ENCODE data around the gene ABLIM3.
"Not testable (repeated sequence)": the region's sequence is repeated elsewhere in the genome, so short reads cannot be mapped to it uniquely, and the experiment has no call there.

The ABLIM3 gene

DNA sequence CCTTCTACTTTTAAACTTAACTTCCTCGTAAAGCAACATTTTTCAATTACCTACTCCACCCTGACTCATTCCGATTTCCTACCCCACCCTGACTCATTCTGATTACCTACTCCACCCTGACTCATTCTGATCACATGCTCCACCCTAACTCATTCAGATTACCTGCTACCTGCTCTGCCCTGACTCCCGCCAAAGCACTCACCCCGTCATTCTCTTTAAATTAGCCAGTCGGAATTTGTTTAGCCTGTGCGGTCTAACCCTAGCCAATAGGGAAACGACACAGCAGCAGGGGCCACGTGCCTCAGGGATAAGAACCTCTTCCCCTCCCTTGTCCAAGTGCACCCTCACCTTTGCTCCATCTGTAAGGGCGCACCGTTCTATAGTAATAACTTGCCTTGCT, 46.3 kb downstream of the ABLIM3 start:
- DNase-seq (ENCODE audit: low read depth in 3 of 3), result not testable (repeated sequence)

DNA sequence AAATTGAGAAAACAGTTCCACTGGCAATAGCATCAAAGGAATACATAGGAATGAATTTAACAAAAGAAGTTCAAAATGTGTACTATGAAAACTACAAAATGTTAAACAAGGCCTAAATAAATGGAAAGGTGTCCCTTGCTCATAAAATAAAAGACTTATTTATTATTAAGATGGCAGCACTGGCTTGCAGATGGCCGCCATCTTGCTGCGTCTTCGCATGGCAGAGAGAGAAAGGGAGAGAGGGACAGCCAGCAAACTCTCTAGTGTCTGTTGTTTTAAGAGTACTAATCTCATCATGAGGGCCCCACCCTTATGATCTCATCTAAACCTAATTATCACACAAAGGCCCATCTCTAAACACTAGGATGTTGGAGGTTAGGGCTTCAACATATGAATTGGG, 47.1 kb downstream of the ABLIM3 start:
- DNase-seq (ENCODE audit: low read depth in 3 of 3), result no peak

DNA sequence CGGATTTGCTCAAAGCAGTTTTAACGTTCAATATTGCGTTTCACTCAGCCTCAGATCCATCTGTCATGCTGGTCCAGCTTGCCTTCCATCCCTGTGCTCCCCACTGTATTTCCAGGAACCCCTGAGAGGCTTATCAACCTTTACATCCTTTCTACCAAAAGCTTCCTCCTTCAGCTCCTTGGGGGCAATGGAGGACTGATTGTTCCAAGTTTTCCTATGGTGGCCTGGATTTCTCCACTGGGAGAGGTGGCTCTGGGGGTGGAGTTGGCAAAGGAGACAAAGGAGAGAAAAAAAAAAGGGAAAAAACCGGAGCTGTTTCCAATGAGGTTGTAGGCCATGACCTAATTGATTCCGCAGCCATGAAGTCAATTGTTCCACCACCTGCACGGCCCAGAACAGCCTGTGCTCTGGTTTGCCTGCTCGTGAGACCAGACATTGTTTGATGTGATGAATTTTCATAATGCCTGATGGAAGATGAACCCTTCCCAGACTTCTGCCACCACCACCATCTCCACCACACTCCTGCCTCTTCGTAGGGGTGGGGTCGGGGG, 54.1 kb downstream of the ABLIM3 start:
- DNase-seq (ENCODE audit: low read depth in 3 of 3), result no peak

DNA sequence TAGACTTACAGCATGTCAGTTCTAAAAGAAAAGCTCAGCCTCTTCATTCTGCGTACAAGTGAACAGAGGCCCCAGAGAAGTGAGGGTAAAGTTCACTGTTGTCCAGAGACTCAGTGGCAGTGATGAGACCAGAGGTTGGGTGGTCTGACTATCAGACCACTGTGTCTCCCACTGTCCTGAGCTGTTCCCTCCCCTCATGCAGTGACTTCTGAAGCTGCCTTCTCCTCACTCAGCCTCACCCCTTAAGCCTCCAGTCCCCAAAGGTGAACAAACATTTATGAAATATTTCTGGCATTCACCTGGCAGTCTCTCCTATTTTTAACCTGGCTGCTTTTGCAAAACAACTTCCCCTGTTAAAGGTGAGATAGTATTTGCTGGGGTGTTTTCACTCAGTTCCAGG, 54.7 kb downstream of the ABLIM3 start:
- DNase-seq (ENCODE audit: low read depth in 3 of 3), result no peak

DNA sequence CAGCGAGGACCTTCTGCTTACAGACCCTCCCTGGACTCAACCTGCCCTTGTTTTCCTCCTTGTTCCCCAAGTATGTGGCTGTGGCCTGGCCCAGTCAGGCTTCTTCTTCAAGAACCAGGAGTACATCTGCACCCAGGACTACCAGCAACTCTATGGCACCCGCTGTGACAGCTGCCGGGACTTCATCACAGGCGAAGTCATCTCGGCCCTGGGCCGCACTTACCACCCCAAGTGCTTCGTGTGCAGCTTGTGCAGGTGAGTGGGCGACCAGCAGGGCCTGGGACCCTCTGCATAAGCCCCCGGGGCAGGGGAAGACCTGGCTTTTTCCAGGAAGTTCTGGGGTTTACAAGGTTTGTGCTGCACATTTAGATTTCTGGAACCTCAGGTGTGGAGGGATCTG, 56.9 kb downstream of the ABLIM3 start:
- no peak for DNase-seq (ENCODE audit: low read depth in 3 of 3)

DNA sequence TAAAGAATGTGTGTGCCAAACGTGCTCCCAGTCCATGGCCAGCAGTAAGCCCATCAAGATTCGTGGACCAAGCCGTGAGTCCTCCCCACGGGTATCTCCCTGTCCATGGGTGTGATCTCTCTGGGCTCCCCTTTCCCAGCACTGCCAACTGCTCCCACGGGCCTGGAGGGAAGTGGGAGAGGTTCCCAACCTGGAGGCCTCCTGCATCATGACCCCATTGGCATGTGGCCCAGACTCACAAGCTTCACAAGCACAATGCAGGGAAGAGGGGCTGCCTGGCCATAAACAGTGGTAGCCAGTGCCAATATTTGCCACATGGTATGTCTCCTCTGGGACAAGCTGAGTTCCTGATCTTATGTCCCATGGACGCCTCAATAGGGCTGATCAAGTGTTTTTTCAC, 59.1 kb downstream of the ABLIM3 start:
- no peak for DNase-seq (ENCODE audit: low read depth in 3 of 3)

DNA sequence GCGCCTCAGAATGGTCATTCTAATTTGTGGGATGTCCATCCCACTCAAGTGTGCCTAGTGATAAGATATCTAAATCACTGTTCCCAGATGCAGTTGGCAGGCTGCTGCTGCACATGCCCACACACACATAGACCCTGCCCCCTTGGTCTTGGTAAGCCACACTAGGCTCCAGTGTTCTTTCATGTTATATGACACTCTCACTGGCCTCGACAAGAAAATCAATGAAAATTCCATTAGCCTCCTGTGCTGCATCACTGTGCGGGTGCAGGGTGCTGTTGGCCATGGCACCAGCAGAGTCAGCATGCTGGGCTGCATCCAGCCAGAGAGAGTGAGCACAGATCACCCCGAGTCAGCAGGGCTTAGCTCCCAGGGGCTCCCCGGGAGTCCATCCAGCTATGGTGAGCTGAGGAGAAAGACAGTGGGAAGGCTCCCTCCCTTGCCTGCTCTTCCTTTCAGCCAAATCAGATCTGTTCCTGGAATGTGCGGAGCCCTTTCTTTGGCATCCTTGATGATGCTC, 59.9 kb downstream of the ABLIM3 start:
- DNase-seq (ENCODE audit: low read depth in 3 of 3), result no peak

DNA sequence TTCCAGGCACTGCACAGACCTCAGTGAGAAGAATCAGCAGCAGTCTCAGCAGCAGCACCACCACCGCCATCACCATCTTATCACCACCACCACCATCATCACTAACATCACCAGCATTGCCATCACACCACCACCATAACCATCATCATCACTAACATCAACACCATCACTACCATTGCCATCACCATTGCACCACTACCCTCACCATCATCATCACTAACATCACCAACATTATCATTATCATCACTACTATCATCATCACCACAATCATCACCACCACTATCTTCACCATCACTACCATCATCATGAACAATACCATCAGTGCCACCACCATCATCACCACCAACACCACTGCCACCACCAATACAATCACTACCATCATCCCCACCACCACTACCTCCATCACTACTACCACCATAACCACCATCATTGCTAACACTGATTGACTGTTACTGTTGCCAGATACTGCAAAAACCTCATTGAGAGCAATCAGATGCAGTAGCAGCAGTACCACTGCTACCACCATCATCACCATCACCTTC, 61.7 kb downstream of the ABLIM3 start:
- no peak for DNase-seq (ENCODE audit: low read depth in 3 of 3)

DNA sequence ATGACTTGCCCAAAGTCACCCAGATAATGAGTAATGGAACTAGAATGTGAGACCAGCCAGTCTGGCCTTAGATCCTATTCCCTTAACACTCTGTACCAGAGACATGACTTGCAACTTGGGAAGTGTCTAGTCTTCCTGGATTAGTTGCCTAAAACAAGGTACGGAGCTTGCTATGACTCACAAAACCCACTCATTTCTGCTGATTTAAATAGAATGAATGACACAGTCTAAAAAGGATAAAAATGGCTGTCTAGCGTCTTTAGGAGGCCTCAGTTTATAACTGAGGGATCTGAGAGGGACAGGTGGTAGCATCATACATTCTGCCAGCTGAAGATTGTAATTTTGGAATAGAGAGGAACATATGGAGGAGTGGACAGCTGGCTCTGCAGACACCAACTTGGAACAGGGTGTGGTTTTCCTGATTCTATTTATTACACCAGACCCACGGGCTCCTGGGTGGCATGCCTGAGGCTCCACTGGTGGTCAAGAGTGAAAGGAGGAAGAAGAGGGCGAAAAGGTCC, 62.7 kb downstream of the ABLIM3 start:
- DNase-seq (ENCODE audit: low read depth in 3 of 3), result no peak

DNA sequence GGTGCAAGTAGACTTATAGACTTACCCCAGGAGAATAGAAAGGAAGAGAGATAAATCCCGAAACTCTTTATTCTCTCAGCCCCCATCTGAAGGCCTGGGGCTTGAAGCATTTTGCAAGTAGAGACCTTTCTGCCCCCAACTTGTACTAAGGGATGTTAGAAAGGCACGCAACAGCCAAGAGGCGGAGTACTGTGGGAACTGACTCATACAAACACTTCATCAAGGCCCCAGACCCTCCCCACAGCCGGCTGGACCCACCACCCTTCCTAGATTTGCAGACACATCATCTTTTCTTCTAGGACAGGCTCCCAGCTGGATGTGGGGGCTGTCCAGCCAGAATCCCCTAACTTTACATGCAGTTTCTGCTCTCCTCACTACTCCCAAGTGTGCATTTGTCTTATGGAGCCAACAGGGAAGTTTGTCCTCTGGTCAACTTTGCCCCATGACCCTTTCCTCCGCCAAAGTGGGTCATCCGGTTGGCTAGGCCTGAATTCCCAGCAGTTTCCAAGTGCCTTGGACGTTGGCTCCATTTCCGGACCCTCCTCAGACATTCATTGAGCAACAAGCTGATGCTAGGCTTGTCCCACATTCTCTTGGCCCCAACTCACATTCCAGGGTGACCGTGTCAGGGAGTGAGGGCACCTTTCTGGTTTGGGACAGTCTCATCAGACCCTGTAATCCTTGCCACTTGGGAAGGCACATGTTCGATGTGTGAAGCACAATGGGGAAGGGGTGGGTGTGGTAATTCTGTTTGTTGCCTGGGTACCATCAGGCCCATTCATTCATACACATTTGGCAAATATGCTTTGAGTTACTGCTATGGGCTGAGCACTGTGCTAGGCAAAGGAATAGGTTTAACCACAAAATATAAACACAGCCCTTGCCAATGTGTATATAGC, 64.6 kb downstream of the ABLIM3 start:
- no peak for DNase-seq (ENCODE audit: low read depth in 3 of 3)

DNA sequence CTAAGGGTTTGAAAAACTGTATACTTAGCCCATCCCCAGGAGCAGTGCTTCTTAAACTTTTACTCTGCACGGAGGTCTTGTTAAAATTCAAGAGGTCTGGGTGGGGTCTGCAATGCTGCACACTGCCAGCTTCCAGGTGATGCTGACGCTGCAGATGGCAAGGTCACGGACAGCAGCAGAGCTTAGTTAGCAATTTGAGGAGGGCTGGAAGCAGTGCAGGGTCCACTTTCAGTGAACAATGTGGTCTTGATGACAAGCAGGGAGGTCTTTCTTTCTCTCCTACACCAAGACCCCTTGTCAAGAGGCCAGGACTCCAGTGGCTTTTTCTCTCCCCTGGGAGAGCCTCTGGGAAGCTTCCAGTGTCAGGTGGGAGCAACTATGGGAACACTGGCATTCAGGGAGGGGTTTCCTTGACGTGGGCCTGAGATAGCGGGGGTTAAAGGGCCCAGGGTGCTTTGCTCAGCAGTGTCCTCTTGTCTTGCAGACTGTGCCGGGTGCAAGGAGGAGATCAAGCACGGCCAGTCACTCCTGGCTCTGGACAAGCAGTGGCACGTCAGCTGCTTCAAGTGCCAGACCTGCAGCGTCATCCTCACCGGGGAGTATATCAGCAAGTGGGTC, 65.3 kb downstream of the ABLIM3 start:
- no peak for DNase-seq (ENCODE audit: low read depth in 3 of 3)

DNA sequence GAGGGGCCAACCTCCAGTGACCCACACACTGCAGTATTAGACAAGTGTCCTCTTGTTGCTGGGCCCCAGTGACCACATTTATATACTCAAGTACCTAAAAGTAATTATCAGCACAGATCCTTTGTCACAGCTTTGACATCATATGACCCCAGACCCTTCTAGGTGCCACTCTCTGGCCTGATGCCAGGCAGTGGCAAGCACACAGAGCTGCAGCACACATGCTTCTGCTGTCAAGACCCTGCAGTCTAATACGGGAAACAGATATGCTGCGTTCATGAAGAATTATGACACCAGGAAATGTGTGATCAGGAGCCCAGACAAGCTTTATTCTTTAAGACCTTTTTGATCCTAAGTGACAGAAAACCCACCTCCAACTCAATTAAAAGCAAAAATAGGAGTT, 66.5 kb downstream of the ABLIM3 start:
- no peak for DNase-seq (ENCODE audit: low read depth in 3 of 3)

DNA sequence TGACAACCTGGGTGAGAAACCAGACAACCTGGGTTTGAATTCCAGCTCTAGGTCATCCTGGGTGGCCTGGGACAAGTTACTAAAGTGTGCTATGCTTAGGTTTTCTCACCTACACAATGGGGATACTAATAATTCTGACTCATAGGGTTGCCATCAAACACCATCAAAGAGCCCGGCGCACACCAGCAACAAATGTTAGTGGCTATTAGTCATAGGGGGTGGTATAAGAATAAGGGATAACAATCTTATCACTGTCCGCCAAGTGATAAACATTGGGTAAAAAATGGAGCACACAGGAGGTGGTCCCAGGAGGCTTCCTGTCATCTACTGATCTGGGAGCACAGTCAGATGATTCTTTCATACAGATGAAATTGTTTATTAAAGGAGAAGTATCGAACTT, 68.9 kb downstream of the ABLIM3 start:
- no peak for DNase-seq (ENCODE audit: low read depth in 3 of 3)

DNA sequence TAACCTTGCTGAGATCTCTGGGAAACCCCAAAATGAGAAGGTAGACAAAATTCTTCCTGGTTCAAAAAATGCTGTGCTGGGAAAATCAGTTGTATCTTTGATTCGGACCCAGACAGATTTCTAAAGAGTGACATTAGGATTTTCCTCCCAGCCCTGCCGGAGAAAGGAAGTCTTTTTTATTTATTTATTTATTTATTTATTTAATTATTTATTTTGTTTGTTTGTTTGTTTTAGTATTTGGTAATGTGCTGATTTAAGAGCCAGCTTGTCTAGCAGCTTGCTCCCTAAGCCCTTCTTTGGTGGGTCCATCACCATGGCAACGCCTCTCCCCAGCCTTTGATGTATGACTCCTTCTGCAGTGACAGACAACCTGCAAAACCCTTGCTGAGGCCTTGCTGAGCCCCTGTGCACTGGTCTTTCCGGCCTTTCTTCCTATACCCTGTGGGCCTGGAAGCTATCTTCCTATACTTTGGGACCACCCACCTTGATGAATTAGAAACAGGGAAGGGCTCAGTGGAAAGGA, 69.7 kb downstream of the ABLIM3 start:
- no peak for DNase-seq (ENCODE audit: low read depth in 3 of 3)

DNA sequence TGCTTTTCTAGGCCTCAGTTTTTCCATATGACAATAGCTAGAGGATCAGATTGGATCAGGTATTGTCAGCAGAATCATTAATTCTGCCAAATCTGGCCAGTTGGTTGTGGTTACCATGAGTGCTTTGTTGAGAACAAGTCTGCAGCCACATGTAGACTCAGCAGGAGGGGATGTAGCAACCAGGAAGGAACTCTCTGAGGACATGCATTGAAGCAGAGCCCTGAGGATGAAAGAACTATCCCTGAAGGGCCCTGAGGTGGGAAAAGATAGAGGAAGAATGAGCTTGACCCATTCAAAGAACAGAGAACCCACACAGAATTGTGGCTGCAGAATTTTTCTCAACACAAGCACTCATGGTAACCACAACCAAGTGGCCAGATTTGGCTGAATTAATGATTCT, 70.3 kb downstream of the ABLIM3 start:
- no peak for DNase-seq (ENCODE audit: low read depth in 3 of 3)

DNA sequence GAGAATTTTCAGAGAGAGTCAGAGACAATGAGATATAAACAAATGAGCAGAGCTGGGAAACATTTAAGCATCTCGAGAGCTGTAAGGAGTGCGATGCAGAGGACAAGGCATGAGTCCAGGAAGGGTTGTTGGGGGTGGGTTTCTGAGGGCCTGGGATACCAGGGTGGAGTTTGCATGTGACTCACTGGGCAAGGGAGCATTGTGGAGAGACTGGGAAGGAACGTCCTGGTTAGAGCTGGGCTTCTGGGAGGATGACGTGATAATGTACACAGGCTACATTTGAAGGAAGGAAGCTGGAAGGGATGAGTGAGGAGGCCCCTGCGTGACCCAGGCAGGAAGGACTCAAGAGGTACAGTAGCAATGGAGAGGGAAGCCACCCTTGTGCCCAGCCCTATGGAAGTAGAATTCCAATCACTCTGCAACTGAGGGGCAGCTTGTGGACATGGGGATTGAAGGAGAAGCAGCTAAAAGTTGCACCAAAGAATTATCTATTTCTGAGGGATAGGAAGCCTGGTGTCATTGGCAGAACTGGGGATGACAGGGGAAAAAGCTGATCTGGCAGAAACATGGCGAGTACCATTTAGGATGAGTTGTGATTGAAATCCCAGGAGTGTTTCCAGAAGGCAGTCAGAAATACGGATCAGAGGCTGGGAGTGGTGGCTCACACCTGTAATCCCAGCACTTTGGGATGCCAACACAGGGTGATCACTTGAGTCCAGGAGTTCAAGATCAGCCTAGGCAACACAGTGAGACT, 71.1 kb downstream of the ABLIM3 start:
- DNase-seq (ENCODE audit: low read depth in 3 of 3), result no peak

DNA sequence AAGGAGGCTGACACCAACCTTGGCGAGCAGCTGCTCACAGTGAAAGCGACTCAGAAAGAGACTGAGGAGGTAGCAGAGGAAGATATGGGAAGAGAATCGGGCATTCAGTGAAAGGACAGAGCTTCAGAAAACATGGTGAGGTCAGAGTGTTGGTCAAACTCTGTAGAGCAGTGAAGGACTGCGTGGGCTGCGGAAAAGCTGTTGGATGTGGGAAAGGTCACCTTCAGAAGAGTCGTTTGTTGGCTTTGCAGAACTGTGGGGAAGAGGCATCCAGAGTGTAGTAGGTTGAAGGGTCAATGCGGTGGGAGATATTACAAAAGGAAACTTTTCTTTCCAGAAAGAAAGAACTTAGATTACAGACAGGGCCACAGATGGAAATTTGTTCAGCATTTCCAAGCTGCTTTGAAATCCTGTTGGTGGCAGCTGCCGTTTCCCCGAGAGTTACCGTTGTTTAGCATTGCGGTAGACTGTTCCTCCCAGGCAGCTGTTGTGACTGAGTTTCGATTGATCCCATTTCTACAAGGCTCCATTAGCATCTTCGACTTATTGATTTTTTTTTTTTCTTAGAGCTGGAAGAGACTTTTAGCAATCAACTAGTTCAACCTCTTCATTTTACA, 72.1 kb downstream of the ABLIM3 start:
- DNase-seq (ENCODE audit: low read depth in 3 of 3), result no peak

DNA sequence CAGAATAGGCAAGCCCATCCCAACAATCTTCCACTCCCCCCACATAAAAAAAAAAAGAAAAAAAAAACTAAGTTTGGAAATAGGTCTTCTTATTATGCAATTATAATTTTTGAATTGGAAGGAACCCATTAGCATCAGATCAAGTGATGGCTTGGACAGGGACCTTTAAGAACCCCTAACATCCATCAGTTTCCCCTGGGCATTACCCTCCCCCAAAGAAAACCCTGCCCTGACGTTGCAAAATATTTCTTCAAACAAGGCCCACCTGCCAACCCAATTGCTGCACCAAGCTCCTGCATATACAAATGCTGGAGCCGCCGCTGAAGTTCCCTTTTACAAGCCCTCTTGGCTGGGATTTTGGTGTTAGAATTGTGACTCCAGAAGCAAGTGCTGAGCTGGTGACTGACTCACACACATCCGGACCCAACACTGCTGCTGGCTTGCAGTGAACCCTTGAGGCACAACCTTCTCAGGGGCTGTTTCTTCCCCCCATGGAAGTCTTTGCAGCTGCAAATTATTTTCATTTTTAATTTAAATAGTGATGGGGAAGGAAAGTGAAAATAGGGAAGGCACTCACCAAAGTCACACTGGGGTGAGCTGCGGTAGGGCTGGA, 74.3 kb downstream of the ABLIM3 start:
- DNase-seq (ENCODE audit: low read depth in 3 of 3), result no peak

DNA sequence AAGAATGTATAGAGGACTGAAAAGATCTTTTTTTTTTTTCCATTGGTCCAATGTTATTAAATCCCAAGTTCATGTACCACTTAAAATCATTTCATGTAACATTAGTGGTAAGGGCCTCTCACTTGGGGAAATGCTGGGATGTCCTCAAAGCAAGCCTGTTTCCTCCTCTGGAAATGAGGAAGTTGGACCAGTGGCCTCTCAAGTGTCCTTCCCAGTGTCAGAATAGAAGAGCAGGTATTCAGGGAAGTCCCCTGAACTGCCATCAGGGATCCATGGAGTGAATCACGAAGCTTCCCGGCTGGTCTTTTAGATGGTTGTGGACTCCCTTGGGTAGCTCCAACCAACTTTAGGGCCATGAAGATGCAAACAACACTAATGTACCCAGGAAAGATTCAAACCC, 75.2 kb downstream of the ABLIM3 start:
- DNase-seq (ENCODE audit: low read depth in 3 of 3), result no peak

DNA sequence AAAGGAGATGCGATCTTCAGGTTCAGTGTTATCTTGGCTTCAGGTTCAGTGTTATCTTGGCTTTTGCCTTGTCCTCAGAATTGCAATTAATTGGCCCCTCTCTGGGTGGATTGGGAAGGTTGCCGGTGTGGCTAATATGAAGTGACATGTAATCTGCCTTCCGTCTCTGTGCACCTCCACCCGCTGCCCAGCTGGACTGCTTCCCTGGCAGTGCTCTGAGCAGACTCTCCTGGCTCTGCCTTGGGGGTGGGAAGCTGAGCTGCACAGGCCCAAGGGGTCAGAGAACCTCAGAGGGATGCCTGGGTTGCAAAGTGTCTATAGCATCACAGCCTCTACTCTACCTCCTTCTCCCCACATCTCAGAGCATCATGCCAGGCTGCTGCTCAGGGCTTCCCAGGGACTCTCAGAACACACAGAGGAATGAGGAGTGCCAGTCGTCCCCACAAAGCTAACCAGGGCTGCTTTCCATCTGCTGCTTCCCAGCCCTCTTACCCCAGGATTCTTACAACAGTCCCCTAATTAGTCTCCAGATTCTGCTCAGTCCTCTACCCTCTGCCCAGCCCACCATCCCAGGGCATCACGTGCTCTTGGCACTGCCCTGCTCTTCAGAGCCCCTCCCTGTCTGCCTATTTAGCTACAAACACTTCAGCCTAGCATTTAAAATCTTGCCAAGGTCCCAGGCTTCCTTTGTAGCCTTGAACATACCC, 76.0 kb downstream of the ABLIM3 start:
- DNase-seq (ENCODE audit: low read depth in 3 of 3), result no peak

Data from stimulated activated CD4-positive, alpha-beta T cell treated with anti-CD3 and anti-CD28 coated beads, TNF-alpha, amount 100 ng/mL, for 48 hours (primary cell).